ENCODE measurements around the gene CA6. TPM values are rescaled to one million over a fixed set of nuclear protein-coding genes. Genes with fewer than 3 reads are reported as not detected.

Gene CA6
- polyA plus RNA-seq, 2 of the 4 experiments (the other 2 are of a cell fraction) = not detected

DNA sequence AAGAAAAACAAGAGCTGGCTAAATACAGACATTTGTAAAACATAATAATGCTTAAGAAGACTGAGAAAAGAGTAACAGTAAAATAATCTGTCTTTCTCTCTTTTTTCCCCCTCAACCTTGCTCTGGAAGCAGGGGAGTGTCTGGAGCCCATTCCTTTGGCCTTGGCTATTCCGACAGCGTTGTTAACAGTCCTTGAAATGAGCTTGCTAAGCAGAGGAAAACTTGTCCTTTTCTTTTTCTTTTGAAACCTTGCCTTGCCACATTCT lies 6.7 kb upstream of the CA6 start:
- Histone ChIP-seq H3K9me3 (no peaks in the 10 kb centered on the region), H3K4me1 (peaks cover 9% of the 10 kb centered on the region; the same call in 2 of the 3 replicates), H3K4me3 (no peak overlapping the region), H3K4me2 (no peak overlapping the region), H3K27ac (no peak overlapping the region)
- 98% methylated on average over 2 of the region's 2 CpGs for WGBS (ENCODE audit: missing lambda C conversion rate)
- DNase-seq (ENCODE audit: low read depth in 1 of 2, low spot score in 1 of 2) (no peak), FAIRE-seq (no peak), ATAC-seq (no peak)
- POLR2A ChIA-PET = no interaction called here
- TF ChIP-seq, protein P1, sequence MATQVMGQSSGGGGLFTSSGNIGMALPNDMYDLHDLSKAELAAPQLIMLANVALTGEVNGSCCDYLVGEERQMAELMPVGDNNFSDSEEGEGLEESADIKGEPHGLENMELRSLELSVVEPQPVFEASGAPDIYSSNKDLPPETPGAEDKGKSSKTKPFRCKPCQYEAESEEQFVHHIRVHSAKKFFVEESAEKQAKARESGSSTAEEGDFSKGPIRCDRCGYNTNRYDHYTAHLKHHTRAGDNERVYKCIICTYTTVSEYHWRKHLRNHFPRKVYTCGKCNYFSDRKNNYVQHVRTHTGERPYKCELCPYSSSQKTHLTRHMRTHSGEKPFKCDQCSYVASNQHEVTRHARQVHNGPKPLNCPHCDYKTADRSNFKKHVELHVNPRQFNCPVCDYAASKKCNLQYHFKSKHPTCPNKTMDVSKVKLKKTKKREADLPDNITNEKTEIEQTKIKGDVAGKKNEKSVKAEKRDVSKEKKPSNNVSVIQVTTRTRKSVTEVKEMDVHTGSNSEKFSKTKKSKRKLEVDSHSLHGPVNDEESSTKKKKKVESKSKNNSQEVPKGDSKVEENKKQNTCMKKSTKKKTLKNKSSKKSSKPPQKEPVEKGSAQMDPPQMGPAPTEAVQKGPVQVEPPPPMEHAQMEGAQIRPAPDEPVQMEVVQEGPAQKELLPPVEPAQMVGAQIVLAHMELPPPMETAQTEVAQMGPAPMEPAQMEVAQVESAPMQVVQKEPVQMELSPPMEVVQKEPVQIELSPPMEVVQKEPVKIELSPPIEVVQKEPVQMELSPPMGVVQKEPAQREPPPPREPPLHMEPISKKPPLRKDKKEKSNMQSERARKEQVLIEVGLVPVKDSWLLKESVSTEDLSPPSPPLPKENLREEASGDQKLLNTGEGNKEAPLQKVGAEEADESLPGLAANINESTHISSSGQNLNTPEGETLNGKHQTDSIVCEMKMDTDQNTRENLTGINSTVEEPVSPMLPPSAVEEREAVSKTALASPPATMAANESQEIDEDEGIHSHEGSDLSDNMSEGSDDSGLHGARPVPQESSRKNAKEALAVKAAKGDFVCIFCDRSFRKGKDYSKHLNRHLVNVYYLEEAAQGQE (IDR thresholded peaks at IDR 0.05) = no peak
- TF ChIP-seq ESRRA (IDR thresholded peaks at IDR 0.05; ENCODE audit: borderline replicate concordance, low read length) = no peak
- TF ChIP-seq ZC3H11A (IDR thresholded peaks at IDR 0.05) = no peak
- no peak for TF ChIP-seq MAX (IDR thresholded peaks at IDR 0.05)
- TF ChIP-seq RFX5 (IDR thresholded peaks at IDR 0.05) = no peak
- TF ChIP-seq KDM1A (IDR thresholded peaks at IDR 0.05; ENCODE audit: low read depth) = no peak
- TF ChIP-seq ZSCAN20 (CRISPR knock-in tag; IDR thresholded peaks at IDR 0.05) = no peak
- TF ChIP-seq RAD21 (conservative IDR thresholded peaks at IDR 0.05 in 1 of 2, IDR thresholded peaks at IDR 0.05 in 1 of 2) = no peak
- no peak for TF ChIP-seq JUNB (IDR thresholded peaks at IDR 0.05)
- no peak for TF ChIP-seq CBX8 (IDR thresholded peaks at IDR 0.05)
- TF ChIP-seq TP53 (CRISPR knock-in tag; IDR thresholded peaks at IDR 0.05) = no peak
- no peak for TF ChIP-seq CBX2 (IDR thresholded peaks at IDR 0.05; ENCODE audit: borderline replicate concordance, low read depth)
- no peak for TF ChIP-seq RCOR1 (IDR thresholded peaks at IDR 0.05; ENCODE audit: low read depth, low read length)
- TF ChIP-seq MAZ (IDR thresholded peaks at IDR 0.05; ENCODE audit: borderline replicate concordance, low read depth, low read length) = no peak
- TF ChIP-seq, protein P2, sequence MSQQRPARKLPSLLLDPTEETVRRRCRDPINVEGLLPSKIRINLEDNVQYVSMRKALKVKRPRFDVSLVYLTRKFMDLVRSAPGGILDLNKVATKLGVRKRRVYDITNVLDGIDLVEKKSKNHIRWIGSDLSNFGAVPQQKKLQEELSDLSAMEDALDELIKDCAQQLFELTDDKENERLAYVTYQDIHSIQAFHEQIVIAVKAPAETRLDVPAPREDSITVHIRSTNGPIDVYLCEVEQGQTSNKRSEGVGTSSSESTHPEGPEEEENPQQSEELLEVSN (IDR thresholded peaks at IDR 0.05; ENCODE audit: borderline replicate concordance, low read depth) = no peak
- CTCF ChIA-PET = interaction anchor here (0.8 to 2.3 kb wide), 5 partner anchors 9 to 66 kb away, joined by 3 to 9 read pairs (median 3); no protein-coding TSS in a partner anchor

DNA sequence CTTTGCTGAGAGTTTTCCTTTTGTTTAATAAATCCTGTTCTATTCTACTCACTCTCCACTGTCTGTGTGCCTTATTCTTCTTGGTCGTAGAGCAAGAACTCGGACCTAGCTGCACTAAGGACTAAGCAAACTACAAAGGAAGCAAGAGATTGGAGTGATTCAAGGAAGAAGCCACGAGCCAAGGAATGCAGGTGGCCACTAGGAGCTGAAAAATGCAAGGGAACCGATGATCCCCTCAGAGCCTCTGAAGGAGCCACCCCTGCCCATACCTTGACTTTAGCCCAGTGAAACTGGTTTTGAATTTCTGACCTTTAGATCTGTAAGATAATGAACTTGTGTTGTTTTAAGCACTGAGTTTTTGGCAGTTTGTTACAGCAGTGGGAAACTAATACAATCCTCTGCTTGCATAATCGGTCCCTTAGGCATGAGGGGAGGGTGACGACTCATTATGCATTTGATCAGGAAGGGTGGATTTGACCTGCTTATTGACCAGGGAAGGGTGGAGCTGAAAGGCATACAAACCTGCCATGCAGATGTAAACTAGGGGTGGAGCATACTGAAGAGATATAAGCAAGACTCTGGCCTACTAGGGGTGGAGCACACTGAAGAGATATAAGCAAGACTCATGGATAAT lies 6.2 kb upstream of the CA6 start:
- Histone ChIP-seq H3K4me3 (no peak overlapping the region), H3K27ac (no peak overlapping the region), H3K9me3 (no peaks in the 10 kb centered on the region), H3K4me1 (peaks cover 9% of the 10 kb centered on the region; the same call in 2 of the 3 replicates), H3K4me2 (no peak overlapping the region)
- ChIA-PET CTCF (interaction anchor here (0.6 to 2.3 kb wide), 7 partner anchors 9 to 126 kb away, joined by 3 to 9 read pairs (median 3); no protein-coding TSS in a partner anchor), POLR2A (no interaction called here)
- no peak for ATAC-seq
- no peak for FAIRE-seq
- WGBS (ENCODE audit: missing lambda C conversion rate) = 42% methylated on average over 6 of the region's 6 CpGs
- DNase-seq (ENCODE audit: low read depth in 1 of 2, low spot score in 1 of 2) = no peak
- TF ChIP-seq JUN (IDR thresholded peaks at IDR 0.05) = no peak
- TF ChIP-seq, protein P3, sequence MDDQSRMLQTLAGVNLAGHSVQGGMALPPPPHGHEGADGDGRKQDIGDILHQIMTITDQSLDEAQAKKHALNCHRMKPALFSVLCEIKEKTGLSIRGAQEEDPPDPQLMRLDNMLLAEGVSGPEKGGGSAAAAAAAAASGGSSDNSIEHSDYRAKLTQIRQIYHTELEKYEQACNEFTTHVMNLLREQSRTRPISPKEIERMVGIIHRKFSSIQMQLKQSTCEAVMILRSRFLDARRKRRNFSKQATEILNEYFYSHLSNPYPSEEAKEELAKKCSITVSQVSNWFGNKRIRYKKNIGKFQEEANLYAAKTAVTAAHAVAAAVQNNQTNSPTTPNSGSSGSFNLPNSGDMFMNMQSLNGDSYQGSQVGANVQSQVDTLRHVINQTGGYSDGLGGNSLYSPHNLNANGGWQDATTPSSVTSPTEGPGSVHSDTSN (IDR thresholded peaks at IDR 0.05) = no peak
- TF ChIP-seq RARB (CRISPR knock-in tag; IDR thresholded peaks at IDR 0.05) = no peak
- no peak for TF ChIP-seq MAX (IDR thresholded peaks at IDR 0.05)
- no peak for TF ChIP-seq CBX2 (IDR thresholded peaks at IDR 0.05; ENCODE audit: borderline replicate concordance, low read depth)
- no peak for TF ChIP-seq CHD2 (IDR thresholded peaks at IDR 0.05; ENCODE audit: low read length, partially characterized antibody)
- TF ChIP-seq MAZ (IDR thresholded peaks at IDR 0.05; ENCODE audit: borderline replicate concordance, low read depth, low read length) = no peak
- TF ChIP-seq, protein P1 (IDR thresholded peaks at IDR 0.05) = no peak
- no peak for TF ChIP-seq RAD21 (conservative IDR thresholded peaks at IDR 0.05 in 1 of 2, IDR thresholded peaks at IDR 0.05 in 1 of 2)
- no peak for TF ChIP-seq PHF8 (IDR thresholded peaks at IDR 0.05; ENCODE audit: borderline replicate concordance, low read depth)
- no peak for TF ChIP-seq ELK1 (IDR thresholded peaks at IDR 0.05; ENCODE audit: low read depth, low read length)
- TF ChIP-seq, protein P4, sequence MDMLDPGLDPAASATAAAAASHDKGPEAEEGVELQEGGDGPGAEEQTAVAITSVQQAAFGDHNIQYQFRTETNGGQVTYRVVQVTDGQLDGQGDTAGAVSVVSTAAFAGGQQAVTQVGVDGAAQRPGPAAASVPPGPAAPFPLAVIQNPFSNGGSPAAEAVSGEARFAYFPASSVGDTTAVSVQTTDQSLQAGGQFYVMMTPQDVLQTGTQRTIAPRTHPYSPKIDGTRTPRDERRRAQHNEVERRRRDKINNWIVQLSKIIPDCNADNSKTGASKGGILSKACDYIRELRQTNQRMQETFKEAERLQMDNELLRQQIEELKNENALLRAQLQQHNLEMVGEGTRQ (IDR thresholded peaks at IDR 0.05) = no peak
- TF ChIP-seq ESRRA (IDR thresholded peaks at IDR 0.05; ENCODE audit: borderline replicate concordance, low read length) = no peak
- no peak for TF ChIP-seq MAFK (IDR thresholded peaks at IDR 0.05; ENCODE audit: partially characterized antibody)
- no peak for TF ChIP-seq FOXS1 (CRISPR knock-in tag; IDR thresholded peaks at IDR 0.05)

Data from A549 (cell line).